Measurements from ENCODE around the gene LRRC7. TPM values are rescaled to one million over a fixed set of nuclear protein-coding genes. Genes with fewer than 3 reads are reported as not detected.
"Not testable (repeated sequence)": the region's sequence is repeated elsewhere in the genome, so short reads cannot be mapped to it uniquely, and the experiment has no call there.

LRRC7 gene
- total RNA-seq, 1 experiment from 2014 or later, result not detected

DNA sequence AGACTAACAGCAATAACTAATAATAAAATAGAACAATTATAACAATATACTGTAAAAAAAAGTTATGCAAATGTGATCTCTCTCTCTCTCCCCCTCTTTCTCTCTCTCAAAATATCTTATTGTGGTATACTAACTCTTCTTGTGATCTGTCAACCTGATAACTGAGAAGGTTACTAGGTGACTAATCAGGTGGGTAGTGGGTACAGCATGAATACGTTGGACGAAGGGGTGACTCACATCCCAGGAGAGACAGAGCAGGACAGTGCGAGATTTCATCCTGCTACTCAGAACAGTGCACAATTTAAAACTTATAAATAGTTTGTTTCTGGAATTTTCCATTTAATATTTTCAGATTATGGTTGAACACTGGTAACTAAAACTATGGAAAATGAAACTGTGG is 380.1 kb downstream of the LRRC7 start:
- DNase-seq (ENCODE audit: low read depth), result peak; percentile 81

DNA sequence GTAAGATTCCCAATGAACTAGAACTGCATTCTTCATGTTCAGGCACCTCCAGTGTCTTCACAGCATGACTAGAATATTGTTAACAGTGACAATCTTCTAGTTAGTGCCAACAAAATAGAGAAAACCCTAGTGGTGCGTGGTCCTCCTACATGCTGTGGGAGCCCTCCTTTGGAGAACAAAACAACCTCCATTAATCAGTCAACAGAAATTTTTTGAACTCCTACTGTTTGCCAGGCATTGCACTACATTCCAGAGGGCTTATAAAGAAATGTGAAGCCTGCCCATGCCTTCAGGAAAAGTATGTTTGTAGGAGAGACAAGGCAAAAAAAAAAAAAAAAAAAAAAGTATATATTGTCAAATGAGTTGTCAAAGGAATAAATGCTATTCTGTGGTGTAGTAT is 385.0 kb downstream of the LRRC7 start:
- no peak for DNase-seq (ENCODE audit: low read depth)

DNA sequence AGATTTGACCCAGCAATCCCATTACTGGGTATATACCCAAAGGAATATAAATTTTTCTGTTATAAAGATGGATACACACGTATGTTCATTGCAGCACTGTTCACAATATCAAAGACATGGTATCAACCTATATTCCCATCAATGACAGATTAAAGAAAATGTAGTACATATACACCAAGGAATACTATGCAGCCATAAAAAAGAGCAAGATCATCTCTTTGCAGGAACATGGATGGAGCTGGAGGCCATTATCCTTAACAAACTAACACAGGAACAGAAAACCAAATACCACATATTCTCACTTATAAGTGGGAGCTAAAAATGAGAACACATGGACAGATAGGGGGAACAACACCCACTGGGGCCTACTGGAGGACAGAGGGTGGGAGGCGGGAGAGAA is 394.7 kb downstream of the LRRC7 start:
- DNase-seq (ENCODE audit: low read depth), result not testable (repeated sequence)

DNA sequence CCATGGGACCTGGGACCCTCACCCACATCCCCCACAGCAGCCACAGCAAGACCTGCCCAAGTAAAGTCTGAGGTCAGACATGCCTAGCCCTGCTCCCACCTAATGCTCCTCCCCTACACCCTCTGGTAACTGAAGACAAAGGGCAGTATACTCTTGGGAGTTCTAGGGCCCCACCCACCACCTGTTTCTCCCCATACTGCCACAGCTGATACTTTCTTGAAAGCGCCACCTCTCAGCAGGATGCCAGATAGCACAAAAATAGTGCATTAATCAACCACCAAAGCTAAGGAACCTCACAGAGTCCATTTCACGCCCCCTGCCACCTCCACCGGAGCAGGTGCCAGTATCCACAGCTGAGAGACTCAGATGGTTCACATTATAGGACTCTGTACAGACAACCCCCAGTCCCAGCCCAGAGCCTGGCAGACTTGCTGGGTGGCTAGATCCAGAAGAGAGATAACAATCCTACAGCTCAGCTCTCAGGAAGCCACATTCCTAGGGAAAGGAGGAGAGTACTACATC is 399.6 kb downstream of the LRRC7 start:
- no peak for DNase-seq (ENCODE audit: low read depth)

DNA sequence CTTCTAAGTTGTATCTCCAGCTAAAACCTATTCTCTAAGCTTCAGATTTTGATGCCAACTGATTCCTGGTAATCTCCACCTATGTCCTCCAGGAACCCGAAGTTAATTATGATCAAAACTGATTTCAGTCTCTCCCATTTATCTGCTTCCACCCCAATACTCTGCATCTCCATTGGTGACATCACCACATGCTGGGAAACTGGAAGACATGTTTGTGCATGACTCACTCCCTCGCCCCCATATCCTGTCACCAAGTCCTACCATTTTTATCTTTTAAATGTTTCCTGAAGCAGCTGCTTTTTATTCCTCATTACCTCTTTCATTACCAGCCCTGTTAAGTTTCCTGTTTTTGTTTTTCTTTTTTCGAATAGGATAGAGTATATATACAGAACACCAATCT is 409.2 kb downstream of the LRRC7 start:
- peak; percentile 51 for DNase-seq (ENCODE audit: low read depth)

DNA sequence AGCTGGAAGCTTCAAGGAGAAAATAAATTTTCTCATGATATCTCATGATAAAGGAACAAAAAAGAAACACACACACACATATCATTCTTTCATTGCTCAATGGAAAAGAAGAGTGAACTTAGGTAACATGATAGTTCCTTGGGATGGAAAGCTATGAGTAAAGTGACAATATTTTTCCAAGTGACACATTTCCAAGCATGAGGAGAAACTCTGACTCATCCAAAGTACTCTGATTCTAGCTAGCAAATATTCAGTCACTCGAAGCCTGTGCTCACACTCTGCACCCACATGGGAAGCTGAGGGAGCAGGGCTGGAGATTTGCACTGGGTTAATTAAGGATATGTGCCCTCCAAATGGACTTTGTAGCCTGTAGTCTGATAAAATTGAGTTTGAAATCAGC is 415.3 kb downstream of the LRRC7 start:
- DNase-seq (ENCODE audit: low read depth), result peak; percentile 85

DNA sequence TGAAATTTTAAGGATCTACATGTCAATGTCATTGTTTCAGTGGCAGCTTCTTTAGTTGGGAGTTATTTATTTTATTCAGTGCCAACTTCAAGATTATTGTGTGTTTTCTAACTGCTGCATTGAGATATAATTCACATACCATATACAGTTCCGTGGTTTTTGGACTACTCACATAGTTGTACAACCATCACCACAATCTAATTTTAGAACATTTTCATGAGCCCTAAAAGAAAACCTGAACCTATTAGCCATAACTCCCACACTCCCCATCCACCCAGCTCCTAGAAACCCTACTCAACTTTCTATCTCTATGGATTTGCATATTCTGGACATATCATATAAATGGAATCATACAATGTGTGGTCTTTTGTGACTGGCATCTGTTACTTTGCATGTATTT is 417.7 kb downstream of the LRRC7 start:
- DNase-seq (ENCODE audit: low read depth), result no peak

DNA sequence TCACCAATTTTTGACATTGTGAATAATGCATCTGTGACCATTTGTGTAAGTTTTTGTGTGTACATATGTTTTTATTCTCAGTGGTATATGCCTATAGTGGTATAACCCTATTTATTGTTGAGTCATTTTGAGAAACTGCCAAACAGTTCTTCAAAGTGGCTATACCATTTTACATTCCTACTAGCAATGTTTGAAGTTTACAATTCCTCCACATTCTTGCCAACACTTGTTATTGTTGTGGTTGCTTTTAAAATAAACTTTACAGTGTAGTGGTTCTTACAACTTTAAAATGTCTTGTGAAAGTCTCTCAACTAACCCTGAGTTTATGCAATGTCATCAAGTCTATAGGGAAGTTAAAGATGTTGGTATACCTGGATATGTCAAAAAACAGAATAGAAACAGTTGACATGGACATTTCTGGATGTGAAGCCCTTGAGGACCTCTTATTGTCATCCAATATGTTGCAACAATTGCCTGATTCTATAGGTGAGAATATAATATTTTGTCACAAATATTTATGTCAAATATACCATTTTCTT is 418.2 kb downstream of the LRRC7 start:
- DNase-seq (ENCODE audit: low read depth), result no peak

DNA sequence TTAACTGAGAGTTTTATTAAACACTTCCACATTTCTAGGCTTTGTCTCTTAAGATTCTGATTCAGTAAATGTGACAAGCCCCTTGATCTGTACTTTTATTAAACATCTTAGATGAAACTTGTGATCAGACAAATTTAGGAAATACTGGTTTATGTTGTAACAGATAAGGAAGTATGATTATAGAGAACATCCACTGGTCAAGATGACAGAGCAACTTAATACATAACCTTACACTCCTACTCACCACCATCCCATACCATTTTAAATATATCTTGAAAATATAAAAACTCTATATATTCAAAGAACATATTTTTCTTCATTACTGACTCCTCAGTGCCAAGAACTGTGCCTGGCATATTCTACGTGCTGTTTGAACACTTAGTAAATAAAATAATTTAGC is 420.2 kb downstream of the LRRC7 start:
- DNase-seq (ENCODE audit: low read depth), result no peak

DNA sequence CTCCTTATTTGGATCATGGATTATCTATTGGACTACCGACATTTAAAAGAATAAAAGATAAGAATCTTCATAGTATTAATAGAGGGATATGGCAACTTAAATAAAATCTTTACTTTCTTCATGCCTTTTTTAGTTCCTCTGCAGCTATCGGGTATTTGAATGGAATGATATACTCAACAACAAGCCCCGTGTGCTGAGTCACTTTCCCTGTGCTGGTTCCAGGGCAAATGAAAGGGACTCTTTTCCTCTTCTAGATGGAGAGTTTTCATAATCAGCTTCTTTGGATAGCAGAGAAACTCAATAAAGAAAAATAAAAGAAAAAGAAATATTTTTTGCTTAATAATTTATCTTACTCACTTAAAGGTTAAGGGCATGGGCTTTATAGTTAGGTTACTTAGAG is 423.9 kb downstream of the LRRC7 start:
- no peak for DNase-seq (ENCODE audit: low read depth)

DNA sequence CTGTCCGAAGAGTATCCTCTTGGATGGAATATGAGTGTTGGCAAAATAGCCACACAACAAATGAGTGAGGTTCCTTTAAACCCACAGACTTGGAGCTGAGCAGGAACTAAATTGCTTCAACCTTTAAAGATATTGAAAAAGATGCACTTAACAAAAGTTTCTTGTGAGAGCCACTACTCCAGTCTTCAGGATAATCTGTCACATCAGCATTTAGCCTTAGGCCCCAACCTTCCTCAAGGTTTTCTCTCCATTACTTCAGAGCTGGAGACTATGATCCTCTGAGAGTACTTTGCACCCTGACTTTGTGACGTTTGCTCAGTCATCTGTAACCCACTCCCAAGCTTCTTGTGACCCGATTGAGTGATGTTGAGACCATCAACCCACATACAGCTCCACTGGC is 424.9 kb downstream of the LRRC7 start:
- DNase-seq (ENCODE audit: low read depth), result no peak

DNA sequence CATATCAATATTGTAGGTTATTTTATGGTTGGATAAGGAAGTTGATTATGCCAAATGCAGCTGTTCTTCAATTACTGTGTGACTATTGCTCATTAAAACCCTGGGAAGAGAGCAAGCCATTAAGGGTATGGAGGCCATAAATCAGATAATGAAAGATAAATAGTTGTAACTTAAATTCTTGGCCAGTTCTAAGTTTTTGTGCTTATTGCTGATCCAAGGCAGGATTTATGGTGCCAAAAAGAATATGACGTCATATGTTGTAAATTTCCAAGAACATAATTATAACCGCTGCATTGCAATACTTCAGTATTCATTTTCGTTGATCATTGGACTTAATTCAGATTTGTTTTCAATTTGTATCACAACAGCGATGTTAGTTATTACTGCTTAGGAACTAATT is 426.1 kb downstream of the LRRC7 start:
- no peak for DNase-seq (ENCODE audit: low read depth)

DNA sequence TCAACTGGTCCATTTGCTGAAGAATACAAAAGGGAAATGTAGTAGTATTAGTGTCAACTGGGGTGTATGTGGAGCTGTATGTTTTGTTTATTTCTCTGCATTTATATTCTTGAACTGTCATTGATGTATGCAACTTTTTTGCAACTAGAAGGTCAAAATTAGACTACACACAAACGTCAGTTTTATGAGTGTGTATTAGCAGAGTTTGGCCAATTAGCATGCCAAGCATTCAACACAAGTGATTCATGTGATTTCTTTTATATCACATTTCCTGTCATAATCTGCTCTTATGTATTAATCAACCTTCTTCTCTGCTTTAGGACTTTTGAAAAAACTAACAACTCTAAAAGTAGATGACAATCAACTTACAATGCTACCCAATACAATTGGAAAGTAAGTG is 426.5 kb downstream of the LRRC7 start:
- no peak for DNase-seq (ENCODE audit: low read depth)

DNA sequence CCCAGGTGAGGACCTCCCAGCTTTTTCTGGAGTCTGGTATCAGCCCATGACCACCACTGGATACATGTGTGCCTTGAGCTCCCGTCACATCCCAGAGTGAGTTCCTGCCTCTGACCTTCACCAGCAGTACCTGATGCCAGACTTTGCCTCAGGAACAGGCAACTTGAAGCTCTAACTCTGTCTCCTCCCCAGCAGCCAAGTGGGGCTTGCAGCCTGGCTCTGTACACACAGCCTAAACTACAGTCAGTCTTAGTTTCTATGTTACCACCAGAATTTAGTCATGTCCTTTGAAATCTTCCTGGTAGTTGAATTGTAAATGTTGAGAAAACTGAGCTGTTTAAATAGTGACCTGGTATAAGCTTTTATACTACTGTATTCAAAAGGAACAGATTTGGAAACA is 431.1 kb downstream of the LRRC7 start:
- DNase-seq (ENCODE audit: low read depth), result no peak

DNA sequence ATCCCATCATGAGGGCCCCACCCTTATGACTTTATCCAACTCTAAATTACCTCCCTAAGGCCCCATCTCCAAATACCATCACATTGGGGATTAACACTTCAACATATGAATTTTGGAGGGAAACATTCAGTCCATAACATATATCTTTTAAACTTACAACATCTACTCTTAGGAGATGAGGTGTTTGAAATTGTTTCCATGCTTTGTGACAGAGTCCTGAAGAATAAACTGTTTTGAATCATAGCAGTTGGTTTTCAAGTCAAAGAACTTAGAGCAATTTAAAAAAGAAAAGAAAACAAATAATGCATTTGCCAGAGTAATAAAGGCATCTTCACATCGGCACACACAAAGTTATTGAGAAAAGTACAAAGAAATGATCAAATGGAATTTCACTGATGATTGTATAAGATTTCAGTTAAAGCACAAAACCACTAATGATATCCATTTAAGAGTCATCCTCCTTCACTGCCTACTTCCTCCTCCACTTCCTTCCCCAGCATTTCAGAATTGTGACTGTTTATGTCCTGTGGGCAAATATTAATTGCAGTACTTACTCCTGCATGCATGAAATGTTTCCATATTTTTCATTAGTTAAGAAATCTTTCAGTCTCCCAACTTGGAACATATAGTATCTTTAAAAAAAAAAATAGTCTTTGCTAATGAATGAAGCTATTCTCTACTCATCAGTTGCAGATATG is 435.6 kb downstream of the LRRC7 start:
- peak; percentile 27 for DNase-seq (ENCODE audit: low read depth)

DNA sequence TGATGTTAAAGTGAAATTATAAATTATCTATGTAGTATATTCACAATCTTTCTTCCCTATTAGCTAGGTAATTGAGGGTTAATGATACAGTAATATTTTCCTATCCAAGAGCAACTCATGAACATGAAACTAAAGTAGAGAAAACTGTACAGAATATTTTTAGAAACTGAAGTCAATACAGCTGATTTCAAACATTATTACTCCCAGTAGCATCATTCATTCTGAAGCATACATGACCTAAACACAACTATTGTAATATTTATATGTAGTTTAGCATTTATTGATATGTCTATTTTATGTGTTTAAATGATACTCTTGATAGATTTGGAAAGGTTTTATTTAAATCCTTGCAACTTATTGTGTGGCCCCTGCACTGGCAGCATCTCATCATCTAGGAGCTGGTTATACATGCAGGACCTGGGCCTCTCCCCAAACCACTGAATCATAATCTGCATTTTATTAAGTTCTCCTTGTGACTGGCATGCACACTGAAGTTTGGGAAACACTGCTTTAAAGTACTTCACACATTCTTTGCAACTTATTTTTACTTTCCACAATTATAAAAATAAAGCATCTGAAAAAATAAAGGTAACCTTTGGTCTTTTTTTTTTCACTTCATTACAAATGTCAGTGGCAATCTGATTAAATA is 437.8 kb downstream of the LRRC7 start:
- no peak for DNase-seq (ENCODE audit: low read depth)

DNA sequence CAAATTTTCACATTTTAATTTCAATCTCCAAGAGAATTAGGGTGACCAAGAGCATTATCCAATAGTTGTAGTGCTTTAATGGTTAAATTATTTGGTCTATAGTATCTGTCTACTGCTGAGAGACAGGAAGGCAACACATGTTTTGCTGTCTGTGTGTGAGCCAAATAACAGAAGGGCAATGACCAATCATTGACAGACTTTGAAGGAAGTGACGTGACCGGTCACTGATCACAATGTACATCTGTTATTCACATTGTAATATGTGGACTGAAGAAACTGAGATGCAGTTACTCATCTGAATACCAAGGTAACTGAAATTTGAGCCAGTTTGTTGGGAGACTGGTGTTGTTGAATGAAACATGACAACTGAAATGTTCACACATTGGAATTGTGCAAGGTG is 440.9 kb downstream of the LRRC7 start:
- DNase-seq (ENCODE audit: low read depth), result peak; percentile 33

DNA sequence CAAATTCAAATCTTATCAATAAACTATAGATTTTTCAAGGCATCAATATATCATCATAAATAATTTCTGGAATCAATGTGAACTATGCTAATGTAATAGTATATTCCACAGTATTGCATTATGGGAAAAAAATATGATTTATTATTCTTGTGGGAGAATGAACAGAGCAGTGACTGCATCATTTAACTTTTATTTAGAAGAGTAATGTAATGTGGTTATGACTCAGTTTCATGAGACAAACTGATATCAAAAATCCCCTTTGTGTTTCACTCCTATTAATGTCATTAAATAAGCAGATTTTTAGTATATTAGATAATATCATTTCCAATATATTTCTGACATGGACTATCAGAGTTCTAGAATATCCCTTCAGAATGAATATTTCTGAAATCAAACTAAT is 450.0 kb downstream of the LRRC7 start:
- DNase-seq (ENCODE audit: low read depth), result no peak

DNA sequence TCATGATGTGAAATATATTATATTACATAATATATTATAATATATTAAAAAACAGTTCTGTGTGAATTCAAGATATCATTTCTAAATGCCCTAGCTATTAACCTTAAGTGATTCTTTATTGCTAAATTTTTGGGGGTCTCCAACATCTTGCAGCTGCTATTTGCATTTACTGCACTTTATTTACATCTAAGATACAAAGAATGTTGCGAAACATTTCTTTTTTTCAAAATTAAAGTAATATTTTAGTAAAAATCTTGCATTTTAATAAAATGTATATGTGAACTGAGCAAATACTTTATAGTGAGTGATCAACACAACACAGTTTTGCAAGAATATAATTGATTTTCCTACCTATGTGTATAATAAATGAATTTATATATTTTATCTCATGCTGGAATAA is 456.6 kb downstream of the LRRC7 start:
- DNase-seq (ENCODE audit: low read depth), result no peak

DNA sequence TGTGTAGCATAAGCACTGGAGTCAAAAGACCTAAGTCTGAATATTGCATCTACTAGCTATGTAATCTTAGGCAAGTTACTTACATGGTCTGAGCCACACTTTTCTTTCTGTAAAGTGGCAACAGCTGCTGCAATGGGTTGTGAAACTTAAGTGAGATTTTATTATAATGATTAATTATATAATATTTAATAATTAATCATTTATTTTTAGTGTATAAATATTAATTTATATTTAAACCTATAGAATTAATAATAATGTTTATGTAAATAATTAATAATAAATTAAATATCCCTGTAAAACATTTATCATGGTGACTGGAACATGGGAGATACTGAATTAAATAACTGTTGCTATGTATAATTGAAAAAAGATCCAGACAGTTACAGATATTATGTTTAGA is 457.3 kb downstream of the LRRC7 start:
- no peak for DNase-seq (ENCODE audit: low read depth)

DNA sequence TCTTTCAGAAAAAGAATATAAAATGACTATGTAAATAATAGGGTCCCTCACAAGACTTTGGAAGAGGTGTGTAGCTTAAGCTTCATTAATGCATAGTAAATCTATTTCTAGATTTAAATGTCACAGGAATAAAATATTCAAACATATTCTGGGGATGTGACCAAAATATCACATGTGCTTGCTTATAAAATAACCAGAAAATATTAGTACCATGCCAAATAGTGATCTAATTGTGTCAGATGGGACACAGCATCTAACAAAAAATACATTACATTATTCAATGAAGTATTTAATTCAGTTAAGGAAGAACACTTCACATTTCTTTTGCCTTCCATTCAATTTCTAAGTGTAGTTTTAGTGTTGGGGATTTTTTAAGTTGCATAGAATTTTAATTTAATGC is 458.1 kb downstream of the LRRC7 start:
- DNase-seq (ENCODE audit: low read depth), result no peak

DNA sequence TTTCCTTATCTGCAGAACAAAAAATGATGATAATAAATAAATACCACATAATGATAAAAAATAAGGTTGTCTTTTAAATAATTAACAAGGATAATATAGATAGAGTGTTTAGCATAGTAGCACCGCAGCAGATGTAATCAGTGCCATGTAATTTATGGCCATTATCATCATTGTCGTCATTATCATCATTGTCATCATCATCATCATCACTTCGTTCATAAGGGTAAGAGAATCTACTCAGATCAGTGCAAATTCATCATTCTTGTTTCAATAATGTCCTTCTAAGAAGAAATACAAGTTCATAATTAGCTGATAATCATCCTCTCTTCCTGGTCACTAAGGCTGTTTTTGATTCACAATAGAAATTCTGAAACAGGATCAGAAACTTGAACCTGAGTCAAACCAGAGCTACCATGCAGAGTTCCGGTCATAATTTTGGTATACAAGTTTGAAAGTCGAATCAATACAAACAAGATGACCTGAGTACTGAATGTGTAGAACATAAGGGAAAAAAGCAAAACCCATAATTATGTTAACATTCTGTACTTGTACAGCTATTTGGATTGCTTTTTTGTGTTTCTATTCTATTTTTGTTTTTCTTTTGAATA is 465.6 kb downstream of the LRRC7 start:
- DNase-seq (ENCODE audit: low read depth), result no peak

DNA sequence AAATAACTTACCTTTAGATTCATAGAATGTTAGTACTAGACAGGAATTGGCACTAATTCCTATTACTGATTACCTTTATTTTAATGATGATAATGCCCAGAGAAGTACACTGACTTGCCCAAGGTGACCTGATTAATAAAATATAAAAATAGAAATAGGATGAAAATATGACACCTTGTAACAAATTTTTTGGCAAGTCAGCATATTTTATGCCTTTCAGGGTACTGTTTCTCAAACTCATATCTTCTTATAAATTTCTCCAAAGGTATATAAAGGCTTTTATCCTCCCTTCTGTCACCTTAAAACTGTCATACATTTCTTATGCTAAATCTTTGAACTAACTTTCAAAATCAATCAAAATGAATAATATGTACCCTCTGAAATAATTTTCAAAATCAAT is 466.2 kb downstream of the LRRC7 start:
- DNase-seq (ENCODE audit: low read depth), result no peak
